ENCODE results near the gene NMD3.

GRCh38 chr3:161284989-161285388, 63.9 kb downstream of the NMD3 start:
- TF ChIP-seq POLR2A (IDR thresholded peaks at IDR 0.05; ENCODE audit: low read length) (no peak), GATA1 (IDR thresholded peaks at IDR 0.05; ENCODE audit: low read depth, low read length) (no peak)
